GM23338 (cell line): ENCODE measurements around the gene SLC9A8.

Experiments used
- EZH2phosphoT487 ChIP-seq: fragments of 200-600 bp; sonication (generic); IDR thresholded peaks from one replicate; pipeline ENCODE4 v1.8.1; 2018; ENCODE audit warnings: antibody characterized with exemption; ENCODE audit not compliant: unreplicated experiment
- TF ChIP-seq, protein P1 (sequence below): IDR thresholded peaks from one replicate; pipeline ENCODE4 v1.6.1; 2018; ENCODE audit warnings: antibody characterized with exemption; ENCODE audit not compliant: unreplicated experiment

DNA sequence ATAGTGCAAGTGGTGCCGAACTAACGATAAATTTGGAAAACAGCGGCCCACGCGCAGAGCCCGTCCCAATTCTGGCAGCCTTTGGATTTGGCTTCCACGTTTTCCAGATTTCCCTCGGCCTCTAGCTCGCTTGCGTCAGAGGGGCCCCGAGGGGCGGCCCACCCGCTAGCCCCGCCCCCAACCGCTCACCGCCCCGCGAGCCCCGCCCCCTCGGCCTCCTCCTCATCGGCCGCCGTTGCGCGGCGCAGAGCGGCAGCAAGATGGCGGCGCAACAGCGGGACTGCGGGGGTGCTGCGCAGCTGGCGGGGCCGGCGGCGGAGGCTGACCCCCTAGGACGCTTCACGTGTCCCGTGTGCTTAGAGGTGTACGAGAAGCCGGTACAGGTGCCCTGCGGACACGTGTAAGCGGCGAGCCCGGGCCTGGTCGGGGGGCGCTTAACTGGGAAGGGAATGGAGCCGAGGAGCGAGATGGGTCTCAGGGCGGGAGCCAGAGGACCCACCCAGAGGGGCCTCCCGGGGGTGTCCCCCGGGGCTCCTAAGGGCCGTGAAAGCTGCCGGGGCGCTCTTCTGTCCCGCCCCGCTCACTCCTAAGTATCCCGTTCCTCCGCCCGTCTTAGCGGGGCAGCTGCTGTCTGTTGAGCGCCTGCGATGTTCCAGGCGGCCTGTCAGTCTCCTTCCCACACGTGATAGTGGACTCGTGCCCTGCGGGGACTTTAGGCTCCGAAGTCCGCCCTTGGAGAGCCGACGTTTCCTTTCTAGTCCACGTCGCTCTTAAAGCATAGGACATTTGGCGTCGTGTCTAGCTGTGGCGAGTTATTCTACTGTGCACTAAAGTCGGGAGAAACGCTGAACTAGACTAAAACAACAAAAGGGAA lies 123.8 kb downstream of the SLC9A8 start, which contains the start of gene RNF114:
- TF ChIP-seq EZH2phosphoT487, result no peak
- TF ChIP-seq, protein P1, sequence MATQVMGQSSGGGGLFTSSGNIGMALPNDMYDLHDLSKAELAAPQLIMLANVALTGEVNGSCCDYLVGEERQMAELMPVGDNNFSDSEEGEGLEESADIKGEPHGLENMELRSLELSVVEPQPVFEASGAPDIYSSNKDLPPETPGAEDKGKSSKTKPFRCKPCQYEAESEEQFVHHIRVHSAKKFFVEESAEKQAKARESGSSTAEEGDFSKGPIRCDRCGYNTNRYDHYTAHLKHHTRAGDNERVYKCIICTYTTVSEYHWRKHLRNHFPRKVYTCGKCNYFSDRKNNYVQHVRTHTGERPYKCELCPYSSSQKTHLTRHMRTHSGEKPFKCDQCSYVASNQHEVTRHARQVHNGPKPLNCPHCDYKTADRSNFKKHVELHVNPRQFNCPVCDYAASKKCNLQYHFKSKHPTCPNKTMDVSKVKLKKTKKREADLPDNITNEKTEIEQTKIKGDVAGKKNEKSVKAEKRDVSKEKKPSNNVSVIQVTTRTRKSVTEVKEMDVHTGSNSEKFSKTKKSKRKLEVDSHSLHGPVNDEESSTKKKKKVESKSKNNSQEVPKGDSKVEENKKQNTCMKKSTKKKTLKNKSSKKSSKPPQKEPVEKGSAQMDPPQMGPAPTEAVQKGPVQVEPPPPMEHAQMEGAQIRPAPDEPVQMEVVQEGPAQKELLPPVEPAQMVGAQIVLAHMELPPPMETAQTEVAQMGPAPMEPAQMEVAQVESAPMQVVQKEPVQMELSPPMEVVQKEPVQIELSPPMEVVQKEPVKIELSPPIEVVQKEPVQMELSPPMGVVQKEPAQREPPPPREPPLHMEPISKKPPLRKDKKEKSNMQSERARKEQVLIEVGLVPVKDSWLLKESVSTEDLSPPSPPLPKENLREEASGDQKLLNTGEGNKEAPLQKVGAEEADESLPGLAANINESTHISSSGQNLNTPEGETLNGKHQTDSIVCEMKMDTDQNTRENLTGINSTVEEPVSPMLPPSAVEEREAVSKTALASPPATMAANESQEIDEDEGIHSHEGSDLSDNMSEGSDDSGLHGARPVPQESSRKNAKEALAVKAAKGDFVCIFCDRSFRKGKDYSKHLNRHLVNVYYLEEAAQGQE, result no peak
